Inflammatory macrophage treated with lipopolysaccharide for 4 hours (primary cell): ENCODE measurements around the gene SERP1.
A peak's percentile ranks its signal among the peaks of the same experiment; 100 is the strongest.

Experiments used
- DNase-seq: peaks from one replicate; pipeline ENCODE4 v3.0.0-alpha.2; 2020

Gene SERP1

DNA sequence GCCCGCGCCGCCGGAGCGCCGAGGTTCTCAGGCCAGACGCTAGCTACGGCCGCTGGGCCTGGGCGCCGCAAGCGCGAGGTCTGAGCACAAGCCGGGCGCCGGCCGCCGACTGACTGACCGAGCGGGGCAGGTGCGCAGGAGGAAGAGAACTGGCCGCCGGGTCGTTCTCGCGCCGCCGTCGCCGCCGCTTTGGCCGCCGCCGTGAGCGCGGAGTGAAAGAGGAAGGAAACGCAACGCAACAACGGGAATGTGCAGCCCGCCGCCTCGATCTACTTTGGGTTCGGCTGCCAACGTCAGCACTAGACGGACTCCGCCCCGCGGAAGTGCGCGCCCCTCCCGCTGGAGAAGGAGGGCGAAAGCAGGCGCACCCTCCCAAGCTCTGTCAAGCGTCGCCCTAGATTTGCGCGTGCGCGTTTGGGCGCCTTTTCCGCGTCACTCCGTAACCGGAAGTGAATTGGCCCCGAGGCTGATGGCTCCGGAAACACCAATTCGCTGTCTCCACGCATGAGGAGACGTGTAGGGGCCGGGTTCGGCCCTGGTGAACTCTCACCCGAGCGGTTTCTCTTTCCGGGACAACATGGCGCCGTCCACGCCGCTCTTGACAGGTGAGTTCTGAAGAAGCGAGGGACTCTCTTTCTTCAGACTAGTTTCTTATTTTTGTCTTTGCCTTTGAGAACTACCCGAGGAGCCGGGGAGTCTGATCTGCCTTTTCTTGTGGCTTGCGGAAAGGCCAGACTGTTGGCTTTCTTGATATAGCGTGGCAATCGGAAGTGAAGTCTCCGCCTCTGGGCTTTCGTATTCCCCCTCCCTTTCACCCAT, at the start of gene SERP1, which contains the start of gene EIF2A:
SERP1 (minus strand) TSS at position 271 of the 819 bp plus-strand sequence. CDS start 361 bp downstream, outside the sequence.
EIF2A (plus strand) TSS at position 562 of the 819 bp plus-strand sequence; CDS start at position 578, 16 bp downstream.
- peak; percentile 100 for DNase-seq

DNA sequence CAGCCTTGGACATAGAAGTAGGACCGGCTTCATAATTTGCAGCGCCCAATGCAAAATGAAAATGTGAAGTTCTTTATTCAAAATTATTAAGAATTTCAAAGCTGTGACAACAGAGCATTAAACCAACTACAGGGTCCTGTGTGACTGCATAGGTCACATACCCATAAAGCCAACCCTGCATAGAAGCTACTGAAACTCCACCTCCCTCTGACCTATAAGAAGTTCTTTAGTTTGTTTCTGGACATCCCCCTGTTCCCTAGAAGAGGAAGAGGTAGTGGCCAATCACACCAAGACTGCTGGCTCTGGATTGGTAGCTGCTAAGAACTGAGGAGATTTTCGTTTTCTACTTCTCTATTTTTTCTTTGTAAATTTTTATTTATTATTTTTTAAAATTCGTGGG, 47.9 kb upstream of the SERP1 start:
- no peak for DNase-seq

DNA sequence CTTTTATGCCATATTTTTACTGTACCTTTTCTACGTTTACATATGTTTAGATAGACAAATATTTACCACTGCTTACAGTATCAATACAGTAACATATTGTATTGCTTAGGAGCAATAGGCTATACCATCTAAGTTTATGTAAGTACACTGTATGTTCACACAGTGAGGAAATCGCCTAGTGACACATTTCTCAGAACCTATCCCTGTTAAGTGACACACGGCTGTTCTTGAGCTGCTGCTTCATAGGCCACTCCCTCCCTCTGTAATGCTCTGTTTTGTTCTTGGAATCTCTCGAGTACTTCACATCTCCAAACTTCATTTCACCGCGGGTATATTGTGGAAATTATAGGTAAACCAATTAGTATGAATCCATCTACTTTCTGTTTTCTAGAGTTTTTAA, 43.5 kb upstream of the SERP1 start:
- no peak for DNase-seq

DNA sequence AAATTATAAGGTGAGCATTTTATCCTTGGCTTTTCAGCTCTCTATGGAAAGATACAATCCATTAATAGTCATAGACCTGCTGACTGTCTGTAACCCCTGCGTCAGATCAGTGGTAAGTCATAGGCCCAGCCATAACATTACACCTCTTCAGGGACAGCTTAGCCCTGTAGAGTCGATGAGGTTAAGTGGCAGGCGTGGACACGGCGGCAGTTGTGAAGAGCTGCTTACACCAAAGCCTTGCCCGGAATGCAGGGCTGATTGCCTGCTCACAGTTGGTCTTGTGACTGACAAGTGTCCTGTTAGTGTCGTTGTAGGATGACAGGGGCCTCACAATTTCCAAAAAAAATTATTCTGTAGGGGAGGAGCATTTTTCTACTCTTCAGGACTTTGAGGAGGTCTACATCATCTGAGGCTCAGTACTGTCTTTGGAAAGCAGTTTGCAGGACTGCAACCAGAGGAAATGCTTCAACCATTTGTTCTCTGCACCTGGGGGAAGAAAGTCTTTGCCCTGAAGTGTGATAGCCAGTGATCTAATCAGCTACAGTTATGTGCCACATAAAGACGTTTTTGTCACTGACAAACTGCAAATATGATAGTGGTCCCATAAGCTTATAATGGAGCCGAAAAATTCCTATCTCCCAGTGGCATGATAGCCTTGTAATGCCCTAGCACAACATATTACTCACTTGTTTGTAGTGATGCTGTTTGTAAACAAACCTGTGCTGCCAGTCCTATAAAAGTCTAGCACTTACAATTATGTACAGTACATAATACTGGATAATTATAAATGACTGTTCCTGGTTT, 41.9 kb upstream of the SERP1 start:
- DNase-seq, result no peak

DNA sequence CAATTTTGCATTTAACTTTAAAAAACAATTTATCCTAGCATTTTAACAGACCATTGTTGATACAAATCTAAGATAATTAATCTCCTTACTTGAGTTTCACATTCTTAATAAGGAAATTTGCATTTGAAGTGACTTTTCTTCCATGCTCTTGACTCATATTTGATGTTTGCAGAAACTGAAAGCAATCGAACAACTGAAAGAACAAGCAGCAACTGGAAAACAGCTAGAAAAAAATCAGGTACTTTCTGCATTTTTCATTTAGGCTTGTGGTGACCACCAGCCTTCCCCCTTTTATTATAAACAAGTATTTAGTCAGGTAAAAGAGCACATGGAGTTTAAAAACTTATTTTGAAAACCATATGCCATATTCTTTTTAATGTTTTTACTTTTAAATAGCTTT, 36.7 kb upstream of the SERP1 start:
- no peak for DNase-seq

DNA sequence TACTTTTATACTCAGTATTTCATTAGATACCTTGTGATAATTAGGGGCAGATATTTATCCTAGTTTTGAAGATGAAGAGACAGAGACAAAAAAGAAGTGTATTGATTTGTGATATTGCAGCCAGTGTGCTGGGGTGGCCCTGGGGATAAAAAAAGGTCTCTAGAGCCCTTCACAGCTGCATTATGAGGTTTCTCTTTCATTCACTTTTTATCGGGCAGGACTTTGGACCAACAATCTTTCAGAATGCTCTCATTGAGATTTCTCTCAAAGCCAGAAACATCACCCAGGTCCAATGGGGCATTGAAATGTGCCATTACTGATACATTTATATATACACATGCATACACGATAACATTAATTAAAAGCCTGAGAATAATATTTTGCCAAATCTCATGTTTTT, 36.3 kb upstream of the SERP1 start:
- DNase-seq, result no peak

DNA sequence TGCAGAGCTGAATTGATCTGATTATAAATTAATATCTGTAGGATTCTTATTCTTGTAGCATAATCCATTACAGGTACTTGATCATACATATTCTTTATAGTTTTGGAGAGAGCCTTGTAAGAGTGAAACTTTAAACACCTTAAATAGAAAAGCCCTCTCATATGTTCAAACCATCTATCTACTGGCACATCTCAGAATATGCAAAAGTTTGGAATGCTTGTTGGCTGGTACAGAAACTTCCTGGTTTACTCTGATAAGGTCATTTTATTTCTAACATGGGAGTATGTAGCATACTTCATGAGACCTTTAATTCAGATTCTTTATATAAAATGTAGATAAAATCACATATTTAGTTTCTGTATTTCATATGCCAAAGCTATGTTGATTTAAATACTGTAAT, 34.9 kb upstream of the SERP1 start:
- no peak for DNase-seq

DNA sequence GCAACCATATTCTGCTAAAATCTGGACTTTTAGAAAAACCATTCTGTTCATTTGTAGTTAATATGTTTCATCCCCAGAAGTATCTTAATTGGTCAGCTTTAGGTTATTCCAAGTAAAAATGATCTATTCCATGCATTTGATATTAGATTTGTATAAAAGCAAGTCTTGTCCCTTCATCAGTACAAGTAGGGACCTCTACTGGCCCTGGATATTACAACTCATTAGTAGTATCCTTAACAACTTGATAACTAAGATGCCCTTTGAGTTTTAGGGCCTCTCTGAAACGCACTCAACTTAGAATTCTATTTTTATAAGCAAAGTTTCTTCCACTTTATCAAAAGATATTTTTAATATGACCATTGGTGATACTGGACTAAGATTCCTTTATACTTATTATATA, 31.6 kb upstream of the SERP1 start:
- DNase-seq, result no peak

DNA sequence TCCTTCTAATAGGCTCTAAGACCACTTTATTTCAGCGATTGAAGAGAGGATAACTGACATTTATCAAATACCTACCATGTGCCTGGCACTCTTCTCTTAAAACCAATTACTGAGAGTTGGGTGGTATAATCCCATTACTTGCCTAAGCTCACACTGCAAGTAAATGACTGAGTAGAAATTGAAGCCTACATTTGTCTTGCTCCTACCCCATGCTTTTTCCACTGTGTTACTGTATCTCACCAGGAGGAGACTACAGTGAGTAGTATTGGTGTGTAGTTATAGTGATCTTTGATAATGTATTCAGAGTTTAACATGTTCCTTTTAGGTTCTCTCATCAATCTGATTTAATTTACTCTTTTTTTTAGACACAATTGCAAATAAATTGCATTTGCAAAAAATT, 21.0 kb upstream of the SERP1 start:
- no peak for DNase-seq

DNA sequence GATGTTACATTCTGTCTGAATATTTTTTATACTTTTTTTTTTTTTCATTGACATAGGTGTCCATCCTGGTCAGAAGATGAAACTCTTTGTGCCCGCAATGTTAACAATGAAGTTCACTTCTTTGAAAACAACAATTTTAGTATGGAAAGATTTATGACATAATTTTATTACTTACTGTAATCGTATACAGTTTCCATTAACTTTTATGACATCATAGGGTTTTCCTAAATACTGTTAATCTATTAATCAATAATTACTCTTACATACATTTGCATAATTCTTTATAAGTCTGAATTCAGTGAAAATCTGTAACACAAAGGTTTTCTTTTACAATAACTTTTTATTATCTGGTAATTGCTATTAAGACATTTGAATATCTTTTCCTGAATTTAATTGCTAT, 17.9 kb upstream of the SERP1 start:
- no peak for DNase-seq

DNA sequence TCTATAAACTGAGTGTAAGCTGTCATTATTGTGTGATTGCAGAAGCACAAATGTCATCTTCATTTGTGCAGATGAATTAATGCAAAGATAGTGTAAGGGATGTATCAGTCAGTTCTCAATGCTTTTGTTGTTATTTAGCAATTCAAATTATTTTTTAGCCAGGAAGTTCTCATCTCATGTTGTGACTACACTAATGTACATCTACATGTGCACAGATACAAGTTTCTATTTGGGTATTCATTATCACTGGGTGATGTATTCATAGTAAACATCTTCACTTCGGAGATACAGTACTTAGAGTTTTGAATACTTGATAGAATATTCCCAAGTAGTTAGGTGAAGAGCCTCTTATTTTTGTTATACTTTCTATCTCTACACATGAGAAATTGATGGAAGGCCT, 11.4 kb upstream of the SERP1 start:
- DNase-seq, result no peak

DNA sequence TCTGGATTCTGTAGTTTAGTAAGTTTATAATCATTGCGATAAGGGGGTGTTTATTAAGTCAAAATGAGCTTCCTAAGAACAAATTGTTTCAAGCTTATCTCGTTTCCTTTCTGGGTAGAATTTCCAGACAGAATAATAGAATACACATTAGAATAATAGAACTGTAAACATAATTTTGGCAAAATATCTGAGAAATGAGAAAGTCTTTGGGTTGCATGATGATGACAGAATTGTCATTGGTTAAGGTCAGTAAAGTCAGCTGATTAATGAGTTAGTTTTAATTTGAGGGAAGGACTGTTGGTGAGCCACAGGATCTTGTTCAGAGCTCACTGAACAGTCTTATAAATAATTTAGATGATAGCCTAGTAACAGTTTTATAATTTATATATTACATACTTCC, 10.5 kb upstream of the SERP1 start:
- DNase-seq, result no peak

DNA sequence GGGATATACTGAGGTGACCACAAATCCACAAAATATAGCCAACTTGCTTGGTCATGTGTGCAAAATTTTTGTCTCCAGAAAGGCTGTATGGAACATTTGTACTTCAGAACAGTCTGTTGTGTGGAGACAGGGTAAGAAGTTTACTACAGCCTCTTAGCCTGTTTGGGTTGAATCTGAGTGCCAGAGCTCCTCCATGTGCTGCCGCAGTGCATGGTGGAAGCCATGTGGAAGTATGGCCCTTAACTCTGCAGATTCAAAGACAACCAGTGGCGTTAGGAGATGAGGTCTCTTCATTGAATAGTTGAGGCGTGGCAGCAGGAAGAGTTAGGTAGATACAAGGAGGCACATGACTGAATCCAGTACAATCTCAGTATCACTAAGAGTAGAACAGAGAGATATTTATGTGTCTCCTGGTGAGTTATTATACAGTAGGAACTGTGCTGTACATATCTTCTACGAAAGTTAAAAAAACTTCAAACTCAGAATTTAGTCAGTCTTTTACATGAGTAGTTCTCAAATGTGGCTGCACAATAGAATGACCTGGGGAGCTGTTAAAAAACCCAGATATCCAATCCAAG, 9.7 kb upstream of the SERP1 start:
- DNase-seq, result no peak

DNA sequence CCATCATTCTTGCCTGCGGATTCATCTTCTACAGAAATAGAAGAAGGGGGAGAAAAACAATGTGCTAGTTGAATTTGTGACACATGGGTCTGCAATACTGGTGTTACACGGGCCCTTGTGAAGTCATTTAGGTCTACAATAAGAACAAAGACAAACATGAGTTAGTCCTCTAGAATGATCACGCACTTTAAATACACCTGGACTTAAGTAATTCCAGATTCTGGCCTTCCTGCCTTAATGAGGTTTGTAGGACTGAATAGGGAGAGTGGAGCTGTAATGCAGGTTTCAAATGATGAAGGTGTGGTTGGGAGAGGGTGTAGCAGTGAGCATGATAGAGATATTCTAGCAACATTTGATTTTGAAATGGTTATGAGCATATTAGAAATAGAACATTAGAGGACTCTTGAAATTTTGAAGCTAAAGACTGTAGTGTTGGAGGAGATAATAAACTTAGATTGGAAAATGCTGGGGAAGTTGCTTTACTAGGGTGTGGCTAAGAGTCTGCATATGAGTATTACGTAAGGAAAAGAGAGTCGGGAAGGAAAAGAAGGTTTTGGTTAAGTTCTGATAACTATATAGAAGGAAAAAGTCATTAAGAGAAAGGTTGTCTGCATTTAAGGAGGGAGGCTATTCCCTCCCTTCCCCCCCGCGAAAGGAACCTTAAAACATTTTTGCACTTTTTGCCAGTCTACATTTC, 897 bp upstream of the SERP1 start:
- peak; percentile 62 for DNase-seq

DNA sequence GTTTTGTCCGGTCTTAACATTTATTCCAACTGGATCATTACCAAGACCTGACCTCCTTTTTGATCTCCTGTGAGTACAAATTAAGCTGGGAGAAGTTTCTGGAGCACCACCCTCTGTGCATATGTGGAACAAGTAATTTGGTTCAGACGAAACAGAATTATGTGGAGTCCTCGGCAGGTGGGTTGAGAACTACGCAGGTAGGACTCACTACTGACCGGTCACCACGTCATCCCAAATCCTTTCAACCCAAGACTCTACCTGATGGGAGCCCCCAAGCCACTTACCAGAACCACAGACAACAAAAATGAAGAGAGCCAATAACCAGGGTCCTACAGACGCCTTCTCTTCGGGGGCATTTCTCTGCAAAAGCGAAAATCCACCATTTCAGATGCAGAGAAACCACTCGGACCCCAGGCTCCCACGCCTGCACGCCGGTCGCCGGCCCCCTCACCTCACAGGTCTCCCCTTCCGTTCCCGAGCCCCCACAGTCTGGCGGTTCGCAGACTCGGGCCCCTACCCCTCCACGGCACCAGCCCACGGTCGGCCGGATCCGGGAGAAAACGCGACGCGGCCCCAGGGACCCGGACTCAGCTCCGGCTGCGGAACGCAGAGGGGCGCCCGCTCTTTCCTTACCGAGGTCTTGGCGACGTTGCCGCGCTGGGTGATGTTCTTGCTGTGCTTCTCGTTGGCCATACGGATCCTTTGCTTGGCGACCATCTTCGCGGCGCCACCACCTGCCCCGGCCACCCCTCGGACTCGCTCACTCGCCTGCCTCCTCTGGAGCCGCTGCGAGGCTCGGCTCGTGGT, 674 bp downstream of the SERP1 start:
- DNase-seq, result no peak

DNA sequence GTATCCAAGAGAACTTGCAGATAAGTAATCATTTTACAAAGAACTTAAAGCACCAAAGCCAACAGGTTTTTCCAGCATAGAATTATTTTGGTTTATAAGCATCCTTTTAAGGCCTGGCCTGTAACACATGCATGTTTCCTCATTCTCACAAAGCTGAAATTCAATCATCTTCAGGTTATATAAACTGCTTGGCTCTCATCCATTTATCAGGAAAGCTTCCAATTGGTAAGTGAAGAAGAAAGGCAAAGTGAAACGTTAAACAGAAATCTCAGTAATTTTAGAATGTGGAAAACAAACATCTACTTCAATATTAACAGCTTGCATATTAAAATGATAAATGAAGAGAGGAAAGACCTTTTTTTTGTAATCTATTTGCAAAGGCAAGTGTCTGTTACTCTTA, 1.6 kb downstream of the SERP1 start:
- DNase-seq, result peak; percentile 13

DNA sequence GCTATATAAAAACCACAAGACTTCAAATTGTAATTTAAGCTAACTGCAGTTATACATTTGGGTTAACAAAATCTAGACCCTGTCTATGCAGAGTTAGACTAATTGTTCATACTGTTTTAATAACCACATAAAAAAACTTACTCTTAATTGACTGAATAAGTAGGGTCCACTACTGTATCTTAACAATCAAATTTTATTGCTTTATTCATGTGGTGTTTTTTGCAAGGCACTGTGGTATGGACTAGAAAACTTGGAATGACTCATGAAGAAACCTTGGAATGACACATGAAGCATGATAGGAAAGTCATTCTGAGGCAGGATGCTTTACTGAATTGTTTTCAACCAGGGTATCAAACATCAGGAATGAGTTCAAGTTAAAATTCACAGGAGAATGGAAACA, 2.3 kb downstream of the SERP1 start:
- DNase-seq, result no peak

DNA sequence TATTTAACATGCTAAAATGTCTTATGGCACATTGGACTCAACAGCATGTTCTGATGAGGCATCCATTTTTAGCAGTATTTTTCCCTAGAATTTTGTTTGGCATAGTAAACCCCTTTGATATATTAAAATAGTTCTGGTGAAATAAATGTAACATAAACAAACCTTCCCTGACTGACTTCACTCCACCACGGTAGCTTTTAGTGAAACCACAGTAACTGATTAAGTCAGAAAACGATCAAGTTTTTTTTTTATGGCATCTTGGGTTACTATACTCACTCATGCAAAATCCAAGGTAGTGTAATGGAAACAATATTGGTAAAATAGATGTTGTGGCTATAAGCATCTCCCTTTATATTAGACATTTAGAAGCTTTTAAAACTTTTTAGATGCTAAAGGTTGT, 2.8 kb downstream of the SERP1 start:
- no peak for DNase-seq

DNA sequence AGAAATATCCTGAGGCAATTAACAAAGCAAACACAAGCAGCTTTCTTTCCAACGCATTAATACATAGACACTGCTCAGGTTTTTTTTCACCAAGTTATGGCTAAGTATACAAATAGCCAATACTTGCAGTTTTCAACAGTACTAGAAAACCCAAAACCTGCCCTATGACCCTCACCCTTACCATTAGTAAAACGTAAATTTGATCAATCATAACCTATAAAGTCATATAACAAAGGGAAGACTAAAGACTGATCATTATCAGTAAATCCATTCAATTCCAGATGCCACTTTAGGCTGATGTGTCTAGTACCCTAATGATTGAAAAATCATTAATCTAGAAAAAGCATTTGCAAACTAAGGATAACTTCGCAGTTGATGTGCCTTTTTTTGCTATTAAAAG, 3.2 kb downstream of the SERP1 start:
- no peak for DNase-seq

DNA sequence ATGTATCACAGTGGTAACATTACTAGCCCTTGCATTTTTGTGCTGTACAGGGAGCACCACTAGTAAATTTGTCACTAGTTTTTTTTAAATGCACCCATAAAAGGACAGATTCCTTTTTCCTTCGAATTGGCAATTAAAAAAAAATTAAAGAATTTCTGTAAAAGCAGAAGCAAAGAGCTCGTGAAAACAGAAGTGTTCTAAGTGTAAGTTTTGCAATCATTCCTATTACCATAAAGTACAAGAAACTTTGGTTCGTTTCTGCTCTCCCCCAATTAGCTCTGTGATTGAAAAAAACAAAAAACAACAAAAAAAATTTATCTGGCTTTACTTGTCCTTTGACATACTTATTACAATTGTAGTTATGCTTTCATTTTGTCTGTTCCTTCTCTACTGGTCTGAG, 5.3 kb downstream of the SERP1 start:
- DNase-seq, result peak; percentile 65

DNA sequence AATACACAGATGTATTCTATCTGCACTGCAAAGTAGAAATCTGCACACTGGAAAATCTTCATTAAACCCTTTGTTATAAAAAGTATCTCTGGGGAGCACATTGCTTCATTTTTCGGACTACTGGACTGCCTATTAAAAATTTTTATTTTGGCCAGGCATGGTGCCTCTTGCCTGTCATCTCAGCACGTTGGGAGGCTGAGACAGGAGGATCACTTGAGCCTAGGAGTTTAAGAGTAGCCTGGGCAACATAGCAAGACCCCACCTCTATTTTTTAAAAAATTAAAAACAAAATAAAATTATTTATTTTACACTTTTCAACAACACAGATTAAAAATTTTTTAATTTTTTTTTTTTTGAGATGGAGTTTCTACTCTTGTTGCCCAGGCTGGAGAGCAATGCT, 6.0 kb downstream of the SERP1 start:
- no peak for DNase-seq
